ENCODE measurements around the gene KAZN.

- TF ChIP-seq ATF3 (IDR thresholded peaks at IDR 0.05; ENCODE audit: insufficient read depth, low read depth, low read length) (no peak), CTCF (IDR thresholded peaks at IDR 0.05; ENCODE audit: control extremely low read depth in 1 of 3, insufficient read depth in 1 of 3, low read depth in 1 of 3, low read length in 3 of 3) (no peak), NRF1 (IDR thresholded peaks at IDR 0.05; ENCODE audit: low read depth, low read length) (no peak), POLR2A (IDR thresholded peaks at IDR 0.05; ENCODE audit: control extremely low read depth in 1 of 2, low read depth in 2 of 2, low read length in 2 of 2) (no peak), GABPA (IDR thresholded peaks at IDR 0.05; ENCODE audit: borderline replicate concordance, insufficient read depth, low read length) (no peak)
These were observed 459.3 kb downstream of the KAZN start for GRCh38 chr1:15057834-15058233.
